ENCODE measurements around the gene EXOC2. TPM values are rescaled to one million over a fixed set of nuclear protein-coding genes. Genes with fewer than 3 reads are reported as not detected.

EXOC2 gene
- total RNA-seq, 2 donors from 2014 or later = 17.2 to 24.1 TPM

- no peaks in the 10 kb centered on the region for H3K27me3 ChIP-seq (replicated peaks; ENCODE audit: insufficient read depth)
- H3K27ac ChIP-seq = no peak overlapping the region
- ATAC-seq (ENCODE audit: insufficient number of reproducible peaks, low FRiP score, low read depth) (no peak), DNase-seq (ENCODE audit: low spot score) (no peak)
- no peak overlapping the region for H3K4me3 ChIP-seq
- H3K9me3 ChIP-seq = no peaks in the 10 kb centered on the region
- no peaks in the 10 kb centered on the region for H3K36me3 ChIP-seq
- peaks cover 0 to 2% of the 10 kb centered on the region in 2 donors for H3K4me1 ChIP-seq (ENCODE audit: control insufficient read depth in 1 of 2, low read depth in 2 of 2)
- no peak for TF ChIP-seq CTCF (IDR thresholded peaks at IDR 0.05)
These were observed 14.4 kb downstream of the EXOC2 start for GRCh38 chr6:678520-678919.

- peaks cover 0 to 2% of the 10 kb centered on the region in 2 donors for H3K4me1 ChIP-seq (ENCODE audit: control insufficient read depth in 1 of 2, low read depth in 2 of 2)
- no peaks in the 10 kb centered on the region for H3K9me3 ChIP-seq
- DNase-seq (ENCODE audit: low spot score) = no peak
- H3K27ac ChIP-seq = no peak overlapping the region
- no peak for TF ChIP-seq CTCF (IDR thresholded peaks at IDR 0.05)
- ATAC-seq (ENCODE audit: insufficient number of reproducible peaks, low FRiP score, low read depth) = no peak
- H3K4me3 ChIP-seq = no peak overlapping the region
- no peaks in the 10 kb centered on the region for H3K36me3 ChIP-seq
- no peaks in the 10 kb centered on the region for H3K27me3 ChIP-seq (replicated peaks; ENCODE audit: insufficient read depth)
These were observed 15.0 kb downstream of the EXOC2 start for GRCh38 chr6:677919-678318.

GRCh38 chr6:674956-675355 is 18.0 kb downstream of the EXOC2 start:
- Histone ChIP-seq H3K36me3 (no peaks in the 10 kb centered on the region), H3K27ac (no peak overlapping the region), H3K27me3 (replicated peaks; ENCODE audit: insufficient read depth) (no peaks in the 10 kb centered on the region), H3K9me3 (peaks cover 5% of the 10 kb centered on the region), H3K4me1 (ENCODE audit: control insufficient read depth in 1 of 2, low read depth in 2 of 2) (no peaks in the 10 kb centered on the region), H3K4me3 (no peak overlapping the region)
- TF ChIP-seq CTCF (IDR thresholded peaks at IDR 0.05) = no peak
- no peak for ATAC-seq (ENCODE audit: insufficient number of reproducible peaks, low FRiP score, low read depth)
- no peak for DNase-seq (ENCODE audit: low spot score)

GRCh38 chr6:674406-674805 is 18.5 kb downstream of the EXOC2 start:
- ATAC-seq (ENCODE audit: insufficient number of reproducible peaks, low FRiP score, low read depth) (no peak), DNase-seq (ENCODE audit: low spot score) (no peak)
- Histone ChIP-seq H3K9me3 (peaks cover 5% of the 10 kb centered on the region), H3K4me3 (no peak overlapping the region), H3K36me3 (no peaks in the 10 kb centered on the region), H3K4me1 (ENCODE audit: control insufficient read depth in 1 of 2, low read depth in 2 of 2) (no peaks in the 10 kb centered on the region), H3K27ac (no peak overlapping the region), H3K27me3 (replicated peaks; ENCODE audit: insufficient read depth) (no peaks in the 10 kb centered on the region)
- no peak for TF ChIP-seq CTCF (IDR thresholded peaks at IDR 0.05)

- no peak for ATAC-seq (ENCODE audit: insufficient number of reproducible peaks, low FRiP score, low read depth)
- H3K4me3 ChIP-seq = no peak overlapping the region
- TF ChIP-seq CTCF (IDR thresholded peaks at IDR 0.05) = no peak
- H3K9me3 ChIP-seq = peaks cover 5% of the 10 kb centered on the region
- H3K27me3 ChIP-seq (replicated peaks; ENCODE audit: insufficient read depth) = no peaks in the 10 kb centered on the region
- H3K27ac ChIP-seq = no peak overlapping the region
- no peaks in the 10 kb centered on the region for H3K4me1 ChIP-seq (ENCODE audit: control insufficient read depth in 1 of 2, low read depth in 2 of 2)
- DNase-seq (ENCODE audit: low spot score) = no peak
- H3K36me3 ChIP-seq = no peaks in the 10 kb centered on the region
These were observed 25.5 kb downstream of the EXOC2 start for GRCh38 chr6:667253-667927.
